Iris pigment epithelial cell (primary cell): ENCODE results near the gene CMIP.

ENCODE experiments used
- DNase-seq: peaks from one replicate; pipeline ENCODE4 v3.0.0-alpha.2; 2011; ENCODE audit warnings: low read depth

The CMIP gene

GRCh38 chr16:81748476-81749198 lies 304.0 kb downstream of the CMIP start:
- DNase-seq = no peak

DNA sequence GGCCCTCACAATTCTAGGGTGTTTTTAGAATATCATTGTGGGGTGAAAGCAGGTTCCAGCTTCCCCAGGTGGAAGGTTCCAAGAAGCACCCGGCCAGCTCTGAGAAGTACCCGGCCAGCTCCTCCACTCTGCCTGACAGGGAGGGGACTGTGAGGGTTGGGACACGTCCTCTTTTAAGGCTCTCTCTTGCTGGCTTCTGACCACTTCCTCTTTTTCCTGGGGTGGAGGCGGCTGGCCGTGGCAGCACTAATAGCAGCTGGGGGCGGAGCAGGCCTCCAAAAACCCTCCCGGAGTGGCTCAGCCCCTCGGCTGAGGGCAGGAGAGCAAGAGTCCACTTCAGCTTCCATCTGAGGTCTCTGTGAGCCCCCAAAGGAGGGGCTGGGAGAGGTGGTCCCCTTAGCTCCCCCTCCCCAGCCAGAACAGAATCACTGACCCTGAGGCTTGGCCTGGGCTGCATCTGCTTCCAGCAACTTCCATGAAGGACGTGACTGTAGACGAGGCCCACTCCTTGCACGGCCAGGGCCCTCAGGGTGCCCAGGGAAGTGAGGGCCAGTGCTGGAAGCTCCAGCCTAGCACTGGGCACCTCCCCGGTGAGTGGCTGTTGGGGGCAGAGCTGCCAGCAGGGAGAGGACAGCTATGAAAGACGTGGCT lies 307.7 kb downstream of the CMIP start:
- peak; percentile 14 for DNase-seq

DNA sequence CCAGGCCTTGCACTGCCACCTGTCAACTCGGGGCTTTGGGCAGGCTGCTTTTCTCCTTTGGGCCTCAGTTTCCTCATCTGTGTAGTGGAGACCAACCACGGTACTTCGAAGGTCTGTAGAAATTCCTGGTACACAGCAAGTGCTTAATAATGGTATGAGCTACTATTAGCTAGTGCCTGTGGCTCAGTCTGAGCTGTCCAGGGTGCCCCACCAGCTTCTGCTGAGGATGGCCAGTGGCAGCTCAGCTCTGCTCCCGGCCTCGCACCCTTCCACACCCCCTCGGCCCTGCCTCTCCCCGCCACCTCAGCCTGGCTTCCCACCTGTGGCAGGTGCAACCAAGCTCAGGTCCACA lies 308.2 kb downstream of the CMIP start:
- no peak for DNase-seq

- DNase-seq = no peak
Measured at GRCh38 chr16:81754858-81755257, 310.2 kb downstream of the CMIP start.

DNA sequence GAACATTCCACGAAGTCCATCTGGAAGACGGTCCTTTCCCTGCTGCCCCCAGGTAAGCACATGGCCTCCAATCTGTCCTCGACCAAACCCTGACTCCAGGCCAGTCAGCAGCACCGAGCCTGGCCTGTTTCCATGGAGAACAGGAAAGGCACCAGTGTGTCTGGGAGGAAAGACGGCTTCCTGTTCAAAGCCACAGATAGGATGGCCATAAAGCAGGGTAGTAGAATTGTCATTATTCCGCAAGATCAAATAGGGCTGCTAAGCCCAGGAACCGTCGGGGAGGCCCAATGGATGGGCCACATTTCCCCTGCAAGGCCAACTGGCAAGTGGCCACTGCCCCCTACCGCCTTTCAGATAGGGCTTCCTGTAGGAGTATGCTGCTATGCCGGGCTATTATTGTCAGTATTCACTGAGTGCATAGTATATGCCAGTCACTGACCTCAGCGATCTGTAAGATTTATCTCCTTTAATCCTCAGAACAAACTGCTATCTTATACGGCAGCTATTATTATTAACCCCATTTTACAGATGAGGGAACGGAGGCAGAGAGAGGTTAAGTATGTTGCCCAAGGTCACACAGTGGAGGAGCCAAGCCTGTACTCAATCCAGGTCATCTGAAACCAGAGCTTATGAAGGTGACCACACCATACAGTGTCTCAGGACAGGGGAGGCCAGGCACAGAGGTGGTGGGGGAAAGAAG lies 311.5 kb downstream of the CMIP start:
- DNase-seq = peak; percentile 27

GRCh38 chr16:81756615-81757356 lies 312.2 kb downstream of the CMIP start:
- no peak for DNase-seq

DNA sequence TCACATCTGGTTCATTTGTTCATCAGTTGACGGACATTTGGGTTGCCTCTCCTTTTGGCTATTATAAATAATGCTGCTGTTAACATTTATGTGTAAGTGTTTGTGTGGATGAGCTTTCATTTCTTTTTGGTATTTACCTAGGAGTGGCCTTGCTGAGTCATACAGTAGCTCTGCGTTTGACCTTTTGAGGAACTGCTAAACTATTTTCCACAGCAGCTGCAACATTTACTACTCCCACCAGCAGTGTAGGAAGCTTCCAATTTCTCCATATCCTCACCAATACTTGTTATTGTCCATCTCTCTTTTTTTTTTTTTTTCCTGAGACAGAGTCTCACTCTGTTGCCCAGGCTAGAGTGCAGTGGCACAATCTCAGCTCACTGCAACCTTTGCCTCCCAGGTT lies 313.8 kb downstream of the CMIP start:
- DNase-seq = peak; percentile 77
